K562 (cell line): Measurements from ENCODE around the gene MRPL32. TPM values are rescaled to one million over a fixed set of nuclear protein-coding genes. Genes with fewer than 3 reads are reported as not detected.

Experiments
- BRF1 ChIP-seq: IDR thresholded peaks from 3 replicates; pipeline ENCODE4 v1.6.1; 2011; ENCODE audit warnings: borderline replicate concordance, mild to moderate bottlenecking; ENCODE audit not compliant: insufficient read length; ENCODE audit errors: extremely low read depth
- CHD7 ChIP-seq: fragments of 200-600 bp; sonication (generic); IDR thresholded peaks from one replicate; pipeline ENCODE4 v1.6.1; 2012; ENCODE audit warnings: mild to moderate bottlenecking, low read depth, low read length, inconsistent platforms
- DACH1 ChIP-seq: fragments of 450-650 bp; IDR thresholded peaks from 2 replicates; pipeline ENCODE4 v1.6.1; 2018; ENCODE audit not compliant: partially characterized antibody
- EHMT2 ChIP-seq: fragments of 450-650 bp; IDR thresholded peaks from 2 replicates; pipeline ENCODE4 v1.6.1; 2018; ENCODE audit warnings: antibody characterized with exemption
- EP400 ChIP-seq: fragments of 450-650 bp; IDR thresholded peaks from 2 replicates; pipeline ENCODE4 v1.6.1; 2017; ENCODE audit warnings: antibody characterized with exemption, mild to moderate bottlenecking, moderate library complexity
- GTF2A2 ChIP-seq: IDR thresholded peaks from 2 replicates; pipeline ENCODE4 v1.6.1; 2016; ENCODE audit warnings: mild to moderate bottlenecking, missing genetic modification characterization, missing compliant biosample characterization
- HES1 ChIP-seq: fragments of 450-650 bp; IDR thresholded peaks from 2 replicates; pipeline ENCODE4 v1.6.1; 2016; ENCODE audit warnings: low read depth, mild to moderate bottlenecking, moderate library complexity
- JUND ChIP-seq, 2 experiments: IDR thresholded peaks; 2 replicates in 1 of 2; 3 replicates in 1 of 2; pipeline ENCODE4 v1.6.1; 2011; ENCODE audit warnings: borderline replicate concordance in 2 of 2, low read depth in 2 of 2, low read length in 2 of 2, improper control_type of control experiment in 1 of 2, missing biosample characterization in 1 of 2, missing genetic modification characterization in 1 of 2, missing genetic modification reagents in 1 of 2
- MTF1 ChIP-seq: fragments of 250-450 bp; sonication (Bioruptor Pico); IDR thresholded peaks from 2 replicates; pipeline ENCODE4 v1.9.0; 2021; ENCODE audit warnings: moderate library complexity, mild to moderate bottlenecking, inconsistent platforms, borderline replicate concordance
- NBN ChIP-seq: fragments of 450-650 bp; IDR thresholded peaks from 2 replicates; pipeline ENCODE4 v1.6.1; 2016; ENCODE audit warnings: low read depth, mild to moderate bottlenecking
- RFX7 ChIP-seq: fragments of 250-450 bp; sonication (Bioruptor Pico); IDR thresholded peaks from 2 replicates; pipeline ENCODE4 v1.5.1; 2021; ENCODE audit warnings: mild to moderate bottlenecking
- SIN3B ChIP-seq: fragments of 450-650 bp; IDR thresholded peaks from 2 replicates; pipeline ENCODE4 v1.6.1; 2017; ENCODE audit warnings: low read depth, mild to moderate bottlenecking, moderate library complexity
- SNIP1 ChIP-seq: fragments of 450-650 bp; IDR thresholded peaks from 2 replicates; pipeline ENCODE4 v1.7.1; 2017; ENCODE audit warnings: low read depth, mild to moderate bottlenecking
- SRF ChIP-seq, 2 experiments: fragments of 250-450, 450-650 bp in 1 of 2; sonication (Bioruptor Pico) in 1 of 2; sonication (generic) in 1 of 2; formaldehyde crosslinking; IDR thresholded peaks; 2 replicates each; pipeline versions ENCODE4 v1.5.0 to v1.5.1; 2020 to 2022; ENCODE audit warnings: mild to moderate bottlenecking in 1 of 2, missing genetic modification reagents in 1 of 2
- ZNF212 ChIP-seq: fragments of 450-650 bp; formaldehyde crosslinking; IDR thresholded peaks from 2 replicates; pipeline ENCODE4 v1.4.0; 2020; ENCODE audit warnings: mild to moderate bottlenecking
- ZNF232 ChIP-seq: sonication (generic); formaldehyde crosslinking; IDR thresholded peaks from 2 replicates; pipeline ENCODE4 v1.8.0; 2022; ENCODE audit warnings: mild to moderate bottlenecking, missing genetic modification reagents
- ZNF263 ChIP-seq: sonication (generic); formaldehyde crosslinking; IDR thresholded peaks from 2 replicates; pipeline ENCODE4 v1.8.0; 2022; ENCODE audit warnings: mild to moderate bottlenecking, missing genetic modification reagents, borderline replicate concordance
- polyA plus RNA-seq, 8 experiments: library from polyadenylated mRNA; depleted of rRNA in 4 of 8; stranded (reverse) in 5 of 8; unstranded in 3 of 8; fragments of >200 nt; fragmentation: Nextera tagmentation in 2 of 8; fragmentation: Illumina TruSeq in 1 of 8; extraction: Ambion mirVana in 2 of 8; extraction: Trizol in 1 of 8; gene quantifications; 2 replicates each; pipeline versions ENCODE4 v1.2.1 to v1.2.3, GENCODE V29; 2011 to 2014; ENCODE audit warnings: inconsistent platforms in 1 of 8, missing spikeins in 1 of 8
- total RNA-seq, 7 experiments: library from RNA; depleted of rRNA in 6 of 7; stranded (reverse); fragments of >200 nt in 6 of 7; fragmentation: Illumina TruSeq in 2 of 7; extraction: Trizol in 2 of 7; gene quantifications; 2 replicates each; pipeline versions ENCODE4 v1.2.1 to v1.2.3, GENCODE V29; 2011 to 2021; ENCODE audit warnings: low replicate concordance in 1 of 7

Gene MRPL32
- total and polyA plus RNA-seq, 9 of the 15 experiments (the other 6 are each of a cell fraction or from before 2014, with no cell fraction given) = 75.5 to 351 (median 138) TPM

GRCh38 chr7:42986781-42987248 is 54.6 kb downstream of the MRPL32 start (continued):
- no peak for TF ChIP-seq CHD7
- TF ChIP-seq HES1 = 0 out of 2 replicates have a peak, but pooled peaks have one; percentile 42
- TF ChIP-seq ZNF263 = no peak
- peak; percentile 36; the same call in 1 of the 2 replicates for TF ChIP-seq JUND (IDR thresholded peaks at IDR 0.05; ENCODE audit: borderline replicate concordance, low read depth, low read length)
- peak; percentile 62; the same call in 1 of the 3 replicates for TF ChIP-seq JUND (tag; IDR thresholded peaks at IDR 0.05; ENCODE audit: borderline replicate concordance, low read depth, low read length)
- TF ChIP-seq BRF1 = no peak
- no peak for TF ChIP-seq MTF1 (CRISPR knock-in tag)
- TF ChIP-seq ZNF212 (CRISPR knock-in tag) = no peak
- no peak for TF ChIP-seq SRF (CRISPR knock-in tag; IDR thresholded peaks at IDR 0.05)
- TF ChIP-seq RFX7 = no peak
- TF ChIP-seq EP400 = peak; percentile 63
- TF ChIP-seq SNIP1 = peak; percentile 55; the same call in 1 of the 2 replicates
- peak; percentile 91 for TF ChIP-seq EHMT2
- peak; percentile 72; the same call in 1 of the 2 replicates for TF ChIP-seq NBN
- no peak for TF ChIP-seq ZNF232 (CRISPR knock-in tag)
- TF ChIP-seq SIN3B = no peak
- TF ChIP-seq DACH1 = peak; percentile 65
- no peak for TF ChIP-seq GTF2A2 (tag)
